SIG-M5 treated with dmso at 0.1 percent for 504 hours (cell line): ENCODE data around the gene GVQW3.

Experiments
- DNase-seq: peaks from one replicate; lab custom pipeline; 2025; ENCODE audit not compliant: unreplicated experiment; lab: John Stamatoyannopoulos, UW

The GVQW3 gene

GRCh38 chr11:76444384-76445120 lies 63.4 kb downstream of the GVQW3 start, which contains the start of gene EMSY:
TSS of gene EMSY (plus strand) at chr11:76445018. CDS start at chr11:76446939, 1,921 bp downstream.
- peak; percentile 99 for DNase-seq

GRCh38 chr11:76445121-76446084 lies 64.3 kb downstream of the GVQW3 start:
- DNase-seq = peak; percentile 87

- no peak for DNase-seq
Observed at GRCh38 chr11:76448506-76448905, 67.4 kb downstream of the GVQW3 start.

- DNase-seq = no peak
Observed at GRCh38 chr11:76453248-76453647, 72.1 kb downstream of the GVQW3 start.

GRCh38 chr11:76455331-76455730 lies 74.2 kb downstream of the GVQW3 start:
- DNase-seq = no peak

GRCh38 chr11:76455931-76456330 lies 74.8 kb downstream of the GVQW3 start:
- no peak for DNase-seq

GRCh38 chr11:76456571-76456970 lies 75.4 kb downstream of the GVQW3 start:
- DNase-seq = no peak
